HepG2 (cell line): Measurements from ENCODE around the gene ABCD1. TPM values are rescaled to one million over a fixed set of nuclear protein-coding genes. Genes with fewer than 3 reads are reported as not detected.

Experiments used
- FOSL1 ChIP-seq: sonication (generic); formaldehyde crosslinking; IDR thresholded peaks from 2 replicates; pipeline ENCODE4 v1.9.0; 2021; ENCODE audit warnings: missing genetic modification reagents, borderline replicate concordance
- HMG20A ChIP-seq: IDR thresholded peaks from 2 replicates; pipeline ENCODE4 v1.6.1; 2016; ENCODE audit warnings: borderline replicate concordance
- KMT2B ChIP-seq: IDR thresholded peaks from 2 replicates; pipeline ENCODE4 v1.6.1; 2016; ENCODE audit warnings: missing genetic modification reagents, missing compliant biosample characterization
- NKX3-1 ChIP-seq: sonication (generic); formaldehyde crosslinking; IDR thresholded peaks from 2 replicates; pipeline ENCODE4 v1.5.0; 2020; ENCODE audit warnings: missing genetic modification reagents
- PCBP1 ChIP-seq: fragments of 200-400 bp; formaldehyde crosslinking; IDR thresholded peaks from 2 replicates; pipeline ENCODE4 v1.6.1; 2017; ENCODE audit warnings: mild to moderate bottlenecking, low read depth, low read length, borderline replicate concordance
- POLR2AphosphoS2 ChIP-seq: IDR thresholded peaks from 2 replicates; pipeline ENCODE4 v1.6.1; 2011; ENCODE audit warnings: low read depth, low read length, improper control_type of control experiment
- SP2 ChIP-seq: sonication (generic); formaldehyde crosslinking; IDR thresholded peaks from 2 replicates; pipeline ENCODE4 v1.5.1; 2020; ENCODE audit warnings: mild to moderate bottlenecking, missing genetic modification reagents
- ZFP62 ChIP-seq: sonication (generic); formaldehyde crosslinking; IDR thresholded peaks from 2 replicates; pipeline ENCODE4 v1.4.0; 2020; ENCODE audit warnings: missing genetic modification reagents
- ZNF3 ChIP-seq: IDR thresholded peaks from 2 replicates; pipeline ENCODE4 v1.7.0; 2017; ENCODE audit warnings: inconsistent platforms
- ZNF550 ChIP-seq: sonication (generic); formaldehyde crosslinking; IDR thresholded peaks from 2 replicates; pipeline ENCODE4 v1.4.0; 2020; ENCODE audit warnings: mild to moderate bottlenecking, missing genetic modification reagents, borderline replicate concordance
- ZSCAN30 ChIP-seq: sonication (generic); formaldehyde crosslinking; IDR thresholded peaks from 2 replicates; pipeline ENCODE4 v1.5.0; 2020; ENCODE audit warnings: mild to moderate bottlenecking, missing genetic modification reagents
- polyA plus RNA-seq, 8 experiments: library from polyadenylated mRNA; depleted of rRNA in 3 of 8; stranded (reverse) in 7 of 8; unstranded in 1 of 8; fragments of >200 nt; fragmentation: Illumina TruSeq in 4 of 8; extraction: Trizol in 4 of 8; gene quantifications; 2 replicates each; pipeline versions ENCODE4 v1.2.1 to v1.2.3, GENCODE V29; 2011 to 2016; ENCODE audit warnings: low read depth in 4 of 8, missing spikeins in 1 of 8, mixed read lengths in 1 of 8; ENCODE audit not compliant: insufficient read depth in 1 of 8
- total RNA-seq, 5 experiments: library from RNA; depleted of rRNA; stranded (reverse); fragments of >200 nt; fragmentation: Illumina TruSeq; extraction: Trizol; gene quantifications; 2 replicates each; pipeline ENCODE4 v1.2.3, GENCODE V29; 2016; ENCODE audit warnings: low read depth in 1 of 5
- TF ChIP-seq, protein P1 (sequence below): sonication (generic); formaldehyde crosslinking; IDR thresholded peaks from 2 replicates; pipeline ENCODE4 v1.8.1; 2022; ENCODE audit warnings: mild to moderate bottlenecking, missing genetic modification reagents
- TF ChIP-seq, protein P2 (sequence below): IDR thresholded peaks from 2 replicates; pipeline ENCODE4 v1.6.1; 2012; ENCODE audit warnings: low read length, improper control_type of control experiment
- TF ChIP-seq, protein P3 (sequence below): sonication (generic); formaldehyde crosslinking; IDR thresholded peaks from 2 replicates; pipeline ENCODE4 v1.8.0; 2022; ENCODE audit warnings: mild to moderate bottlenecking, missing genetic modification reagents, borderline replicate concordance
- TF ChIP-seq, protein P4 (sequence below): sonication (generic); formaldehyde crosslinking; IDR thresholded peaks from 2 replicates; pipeline ENCODE4 v1.4.0; 2020; ENCODE audit warnings: mild to moderate bottlenecking, missing genetic modification reagents
- TF ChIP-seq, protein P5 (sequence below): sonication (generic); formaldehyde crosslinking; IDR thresholded peaks from 2 replicates; pipeline ENCODE4 v1.5.1; 2020; ENCODE audit warnings: missing genetic modification reagents, mild to moderate bottlenecking, borderline replicate concordance
- TF ChIP-seq, protein P6 (sequence below): sonication (generic); formaldehyde crosslinking; IDR thresholded peaks from 2 replicates; pipeline ENCODE4 v1.5.1; 2020; ENCODE audit warnings: missing genetic modification reagents, mild to moderate bottlenecking, borderline replicate concordance
- TF ChIP-seq, protein P7 (sequence below): sonication (generic); formaldehyde crosslinking; IDR thresholded peaks from 2 replicates; pipeline ENCODE4 v1.5.1; 2020; ENCODE audit warnings: missing genetic modification reagents, mild to moderate bottlenecking, borderline replicate concordance

The ABCD1 gene
- total and polyA plus RNA-seq, 2 of the 13 experiments (the other 11 are each of a cell fraction or from before 2014, with no cell fraction given), result 11.4 to 15.9 TPM

DNA sequence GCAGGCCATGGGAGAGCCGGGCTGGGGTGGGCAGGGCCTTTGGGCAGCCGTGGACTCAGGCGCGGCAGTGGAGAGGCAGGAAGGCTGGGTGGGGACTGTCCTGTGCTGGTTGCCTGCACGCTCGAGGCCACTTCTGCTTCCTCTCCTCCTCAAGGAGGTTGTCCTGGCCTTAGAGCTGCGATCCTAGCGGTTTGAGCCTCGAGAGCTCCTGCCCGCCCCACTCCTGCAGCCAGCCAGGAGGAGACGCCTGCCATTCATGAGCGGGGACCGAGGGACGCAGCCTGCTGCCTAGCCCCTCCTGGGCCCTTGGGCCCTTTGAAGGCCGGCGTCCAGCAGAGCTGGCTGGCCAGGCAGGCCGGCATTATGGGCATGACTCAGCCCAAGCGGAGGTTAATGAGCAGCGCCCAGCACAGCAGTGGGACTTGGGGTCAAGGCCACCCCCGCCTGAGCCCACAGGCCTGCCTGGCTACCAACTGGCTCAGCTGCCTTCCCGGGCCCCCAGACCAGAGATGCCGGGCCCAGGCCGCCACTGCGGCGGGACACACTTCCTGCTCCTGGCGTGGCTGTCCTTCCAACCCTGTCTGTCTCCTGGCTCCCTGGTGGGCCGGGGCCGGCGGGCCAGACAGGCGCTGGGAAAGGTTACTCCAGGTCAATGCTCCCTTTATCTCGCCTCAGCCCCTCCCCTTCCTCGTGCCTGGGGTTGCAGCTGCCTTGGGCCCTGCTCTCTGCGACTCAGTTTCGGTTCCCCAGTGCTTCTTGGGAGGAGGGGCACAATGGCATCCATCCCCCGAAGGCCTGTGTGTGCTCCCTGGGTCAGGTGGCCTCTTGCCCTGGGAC is 1.8 kb downstream of the ABCD1 start (continued):
- TF ChIP-seq, protein P1, sequence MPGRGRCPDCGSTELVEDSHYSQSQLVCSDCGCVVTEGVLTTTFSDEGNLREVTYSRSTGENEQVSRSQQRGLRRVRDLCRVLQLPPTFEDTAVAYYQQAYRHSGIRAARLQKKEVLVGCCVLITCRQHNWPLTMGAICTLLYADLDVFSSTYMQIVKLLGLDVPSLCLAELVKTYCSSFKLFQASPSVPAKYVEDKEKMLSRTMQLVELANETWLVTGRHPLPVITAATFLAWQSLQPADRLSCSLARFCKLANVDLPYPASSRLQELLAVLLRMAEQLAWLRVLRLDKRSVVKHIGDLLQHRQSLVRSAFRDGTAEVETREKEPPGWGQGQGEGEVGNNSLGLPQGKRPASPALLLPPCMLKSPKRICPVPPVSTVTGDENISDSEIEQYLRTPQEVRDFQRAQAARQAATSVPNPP (CRISPR knock-in tag), result no peak
- no peak for TF ChIP-seq SP2 (CRISPR knock-in tag)
- TF ChIP-seq, protein P2, sequence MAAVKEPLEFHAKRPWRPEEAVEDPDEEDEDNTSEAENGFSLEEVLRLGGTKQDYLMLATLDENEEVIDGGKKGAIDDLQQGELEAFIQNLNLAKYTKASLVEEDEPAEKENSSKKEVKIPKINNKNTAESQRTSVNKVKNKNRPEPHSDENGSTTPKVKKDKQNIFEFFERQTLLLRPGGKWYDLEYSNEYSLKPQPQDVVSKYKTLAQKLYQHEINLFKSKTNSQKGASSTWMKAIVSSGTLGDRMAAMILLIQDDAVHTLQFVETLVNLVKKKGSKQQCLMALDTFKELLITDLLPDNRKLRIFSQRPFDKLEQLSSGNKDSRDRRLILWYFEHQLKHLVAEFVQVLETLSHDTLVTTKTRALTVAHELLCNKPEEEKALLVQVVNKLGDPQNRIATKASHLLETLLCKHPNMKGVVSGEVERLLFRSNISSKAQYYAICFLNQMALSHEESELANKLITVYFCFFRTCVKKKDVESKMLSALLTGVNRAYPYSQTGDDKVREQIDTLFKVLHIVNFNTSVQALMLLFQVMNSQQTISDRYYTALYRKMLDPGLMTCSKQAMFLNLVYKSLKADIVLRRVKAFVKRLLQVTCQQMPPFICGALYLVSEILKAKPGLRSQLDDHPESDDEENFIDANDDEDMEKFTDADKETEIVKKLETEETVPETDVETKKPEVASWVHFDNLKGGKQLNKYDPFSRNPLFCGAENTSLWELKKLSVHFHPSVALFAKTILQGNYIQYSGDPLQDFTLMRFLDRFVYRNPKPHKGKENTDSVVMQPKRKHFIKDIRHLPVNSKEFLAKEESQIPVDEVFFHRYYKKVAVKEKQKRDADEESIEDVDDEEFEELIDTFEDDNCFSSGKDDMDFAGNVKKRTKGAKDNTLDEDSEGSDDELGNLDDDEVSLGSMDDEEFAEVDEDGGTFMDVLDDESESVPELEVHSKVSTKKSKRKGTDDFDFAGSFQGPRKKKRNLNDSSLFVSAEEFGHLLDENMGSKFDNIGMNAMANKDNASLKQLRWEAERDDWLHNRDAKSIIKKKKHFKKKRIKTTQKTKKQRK, result no peak
- TF ChIP-seq, protein P3, sequence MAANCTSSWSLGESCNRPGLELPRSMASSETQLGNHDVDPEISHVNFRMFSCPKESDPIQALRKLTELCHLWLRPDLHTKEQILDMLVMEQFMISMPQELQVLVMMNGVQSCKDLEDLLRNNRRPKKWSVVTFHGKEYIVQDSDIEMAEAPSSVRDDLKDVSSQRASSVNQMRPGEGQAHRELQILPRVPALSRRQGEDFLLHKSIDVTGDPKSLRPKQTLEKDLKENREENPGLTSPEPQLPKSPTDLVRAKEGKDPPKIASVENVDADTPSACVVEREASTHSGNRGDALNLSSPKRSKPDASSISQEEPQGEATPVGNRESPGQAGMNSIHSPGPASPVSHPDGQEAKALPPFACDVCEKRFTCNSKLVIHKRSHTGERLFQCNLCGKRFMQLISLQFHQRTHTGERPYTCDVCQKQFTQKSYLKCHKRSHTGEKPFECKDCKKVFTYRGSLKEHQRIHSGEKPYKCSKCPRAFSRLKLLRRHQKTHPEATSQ (CRISPR knock-in tag), result peak; percentile 56; the same call in 1 of the 2 replicates
- TF ChIP-seq ZSCAN30 (CRISPR knock-in tag), result 0 out of 2 replicates have a peak, but pooled peaks have one; percentile 32
- TF ChIP-seq KMT2B (CRISPR knock-in tag), result no peak
- TF ChIP-seq POLR2AphosphoS2, result no peak
- no peak for TF ChIP-seq ZNF3
- TF ChIP-seq, protein P4, sequence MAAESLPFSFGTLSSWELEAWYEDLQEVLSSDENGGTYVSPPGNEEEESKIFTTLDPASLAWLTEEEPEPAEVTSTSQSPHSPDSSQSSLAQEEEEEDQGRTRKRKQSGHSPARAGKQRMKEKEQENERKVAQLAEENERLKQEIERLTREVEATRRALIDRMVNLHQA (CRISPR knock-in tag), result no peak
- TF ChIP-seq, protein P5, sequence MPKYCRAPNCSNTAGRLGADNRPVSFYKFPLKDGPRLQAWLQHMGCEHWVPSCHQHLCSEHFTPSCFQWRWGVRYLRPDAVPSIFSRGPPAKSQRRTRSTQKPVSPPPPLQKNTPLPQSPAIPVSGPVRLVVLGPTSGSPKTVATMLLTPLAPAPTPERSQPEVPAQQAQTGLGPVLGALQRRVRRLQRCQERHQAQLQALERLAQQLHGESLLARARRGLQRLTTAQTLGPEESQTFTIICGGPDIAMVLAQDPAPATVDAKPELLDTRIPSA, result no peak
- no peak for TF ChIP-seq HMG20A
- TF ChIP-seq, protein P6, sequence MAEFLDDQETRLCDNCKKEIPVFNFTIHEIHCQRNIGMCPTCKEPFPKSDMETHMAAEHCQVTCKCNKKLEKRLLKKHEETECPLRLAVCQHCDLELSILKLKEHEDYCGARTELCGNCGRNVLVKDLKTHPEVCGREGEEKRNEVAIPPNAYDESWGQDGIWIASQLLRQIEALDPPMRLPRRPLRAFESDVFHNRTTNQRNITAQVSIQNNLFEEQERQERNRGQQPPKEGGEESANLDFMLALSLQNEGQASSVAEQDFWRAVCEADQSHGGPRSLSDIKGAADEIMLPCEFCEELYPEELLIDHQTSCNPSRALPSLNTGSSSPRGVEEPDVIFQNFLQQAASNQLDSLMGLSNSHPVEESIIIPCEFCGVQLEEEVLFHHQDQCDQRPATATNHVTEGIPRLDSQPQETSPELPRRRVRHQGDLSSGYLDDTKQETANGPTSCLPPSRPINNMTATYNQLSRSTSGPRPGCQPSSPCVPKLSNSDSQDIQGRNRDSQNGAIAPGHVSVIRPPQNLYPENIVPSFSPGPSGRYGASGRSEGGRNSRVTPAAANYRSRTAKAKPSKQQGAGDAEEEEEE, result no peak
- no peak for TF ChIP-seq ZNF550
- no peak for TF ChIP-seq ZFP62 (CRISPR knock-in tag)
- TF ChIP-seq PCBP1, result 0 out of 2 replicates have a peak, but pooled peaks have one; percentile 57
- TF ChIP-seq, protein P7, sequence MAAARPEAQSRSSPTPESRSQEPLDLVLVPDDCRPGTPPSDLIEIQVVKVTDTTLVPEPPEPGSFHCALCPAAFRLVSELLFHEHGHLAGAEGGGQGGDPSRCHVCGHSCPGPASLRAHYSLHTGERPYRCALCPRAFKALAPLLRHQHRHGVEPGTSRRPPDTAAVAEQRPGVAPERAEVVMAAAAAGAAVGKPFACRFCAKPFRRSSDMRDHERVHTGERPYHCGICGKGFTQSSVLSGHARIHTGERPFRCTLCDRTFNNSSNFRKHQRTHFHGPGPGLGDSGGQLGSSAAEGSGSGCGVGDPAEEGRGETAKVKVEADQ, result no peak
- TF ChIP-seq NKX3-1 (CRISPR knock-in tag), result peak; percentile 29; the same call in 1 of the 2 replicates
- peak; percentile 56; the same call in 1 of the 2 replicates for TF ChIP-seq FOSL1 (CRISPR knock-in tag)
